OCI-LY1 (cell line): Measurements from ENCODE around the gene CACNA2D3.

ENCODE experiments used
- H2AFZ ChIP-seq: fragments of 200-600 bp; sonication (generic), shearing (Covaris generic); 2 replicates; pipeline ENCODE4 v1.6.0; 2014; ENCODE audit warnings: antibody characterized with exemption, mild to moderate bottlenecking, low read length
- H3F3A ChIP-seq: fragments of 200-600 bp; sonication (generic), shearing (Covaris generic); 2 replicates; pipeline ENCODE4 v1.6.0; 2014; ENCODE audit warnings: mild to moderate bottlenecking, antibody characterized with exemption, low read length, moderate library complexity; ENCODE audit not compliant: insufficient read depth
- H3K27ac ChIP-seq: fragments of 200-600 bp; sonication (generic); 2 replicates; pipeline ENCODE4 v1.5.1; 2014; ENCODE audit warnings: low read length, mixed run types, mild to moderate bottlenecking, low read depth; ENCODE audit not compliant: poor library complexity, severe bottlenecking
- H3K27me3 ChIP-seq: fragments of 200-600 bp; sonication (generic); 2 replicates; pipeline ENCODE4 v1.6.0; 2014; ENCODE audit warnings: antibody characterized with exemption, mild to moderate bottlenecking, low read length, moderate library complexity; ENCODE audit not compliant: insufficient read depth
- H3K36me3 ChIP-seq: fragments of 200-600 bp; sonication (generic); 2 replicates; pipeline ENCODE4 v1.6.1; 2014; ENCODE audit warnings: mild to moderate bottlenecking, antibody characterized with exemption, low read length, moderate library complexity, mixed read lengths; ENCODE audit not compliant: insufficient read depth
- H3K4me1 ChIP-seq: fragments of 200-600 bp; sonication (generic); 2 replicates; pipeline ENCODE4 v1.5.1; 2014; ENCODE audit warnings: mild to moderate bottlenecking, low read length, moderate library complexity; ENCODE audit not compliant: insufficient read depth, severe bottlenecking
- H3K4me2 ChIP-seq: fragments of 200-600 bp; sonication (generic), shearing (Covaris generic); 2 replicates; pipeline ENCODE4 v1.6.1; 2014; ENCODE audit warnings: low read length
- H3K4me3 ChIP-seq: fragments of 200-600 bp; sonication (generic); 2 replicates; pipeline ENCODE4 v1.5.1; 2014; ENCODE audit warnings: low read length, low read depth, mild to moderate bottlenecking, mixed read lengths; ENCODE audit not compliant: poor library complexity, severe bottlenecking
- H3K79me2 ChIP-seq: fragments of 200-600 bp; shearing (Covaris generic); 2 replicates; pipeline ENCODE4 v1.6.1; 2016; ENCODE audit warnings: mixed run types, low read length, mixed read lengths; ENCODE audit not compliant: insufficient read depth
- H3K9ac ChIP-seq: fragments of 200-600 bp; sonication (generic), shearing (Covaris generic); 2 replicates; pipeline ENCODE4 v1.6.1; 2014; ENCODE audit warnings: mild to moderate bottlenecking, low read length, mixed read lengths
- H3K9me2 ChIP-seq: fragments of 200-600 bp; sonication (generic), shearing (Covaris generic); 2 replicates; pipeline ENCODE4 v1.6.1; 2014; ENCODE audit warnings: low read depth, mild to moderate bottlenecking, low read length, mixed read lengths
- H3K9me3 ChIP-seq: fragments of 200-600 bp; shearing (Covaris generic); 2 replicates; pipeline ENCODE4 v1.6.1; 2014; ENCODE audit warnings: low read length, mixed read lengths
- H4K20me1 ChIP-seq: fragments of 200-600 bp; sonication (generic), shearing (Covaris generic); 2 replicates; pipeline ENCODE4 v1.6.0; 2016; ENCODE audit warnings: mild to moderate bottlenecking, low read length; ENCODE audit not compliant: insufficient read depth
- EZH2 ChIP-seq: fragments of 200-600 bp; sonication (generic), shearing (Covaris generic); IDR thresholded peaks from 2 replicates; pipeline ENCODE4 v1.8.0; 2017; ENCODE audit warnings: borderline replicate concordance, mixed run types, mild to moderate bottlenecking, antibody characterized with exemption, low read length, moderate library complexity, mixed read lengths
- TF ChIP-seq, protein P1 (sequence below): fragments of 200-600 bp; sonication (generic), shearing (Covaris generic); IDR thresholded peaks from 2 replicates; pipeline ENCODE4 v1.5.1; 2017; ENCODE audit warnings: mild to moderate bottlenecking, antibody characterized with exemption, low read length, moderate library complexity, mixed read lengths

CACNA2D3 gene

GRCh38 chr3:54817628-54818027 is 695.3 kb downstream of the CACNA2D3 start:
- H3K27me3 ChIP-seq = no peaks in the 10 kb centered on the region

DNA sequence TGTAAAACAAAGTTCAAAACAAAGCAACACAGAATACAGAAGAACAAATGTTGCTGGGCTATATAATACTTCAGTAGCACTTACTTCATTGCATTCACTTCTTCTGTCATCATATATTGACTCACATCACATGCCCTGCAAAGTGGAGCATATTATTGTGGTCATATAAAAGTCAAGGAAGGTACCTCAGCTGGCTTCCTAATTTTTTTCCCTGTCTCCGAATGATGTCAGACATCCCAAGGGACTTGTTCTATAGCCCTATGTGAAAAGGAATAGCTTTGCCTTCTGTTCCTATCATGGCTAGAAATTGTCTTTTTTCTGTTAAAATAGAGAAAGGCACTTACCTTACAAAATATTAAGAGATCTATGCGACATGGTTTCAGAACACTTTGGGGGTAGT is 696.1 kb downstream of the CACNA2D3 start:
- no peaks in the 10 kb centered on the region for H3F3A ChIP-seq
- H3K4me1 ChIP-seq = no peaks in the 10 kb centered on the region
- no peaks in the 10 kb centered on the region for H3K9me3 ChIP-seq
- no peak overlapping the region for H3K9ac ChIP-seq
- no peak overlapping the region for H3K27ac ChIP-seq
- H3K36me3 ChIP-seq = no peaks in the 10 kb centered on the region
- H3K79me2 ChIP-seq = no peaks in the 10 kb centered on the region
- TF ChIP-seq, protein P1, sequence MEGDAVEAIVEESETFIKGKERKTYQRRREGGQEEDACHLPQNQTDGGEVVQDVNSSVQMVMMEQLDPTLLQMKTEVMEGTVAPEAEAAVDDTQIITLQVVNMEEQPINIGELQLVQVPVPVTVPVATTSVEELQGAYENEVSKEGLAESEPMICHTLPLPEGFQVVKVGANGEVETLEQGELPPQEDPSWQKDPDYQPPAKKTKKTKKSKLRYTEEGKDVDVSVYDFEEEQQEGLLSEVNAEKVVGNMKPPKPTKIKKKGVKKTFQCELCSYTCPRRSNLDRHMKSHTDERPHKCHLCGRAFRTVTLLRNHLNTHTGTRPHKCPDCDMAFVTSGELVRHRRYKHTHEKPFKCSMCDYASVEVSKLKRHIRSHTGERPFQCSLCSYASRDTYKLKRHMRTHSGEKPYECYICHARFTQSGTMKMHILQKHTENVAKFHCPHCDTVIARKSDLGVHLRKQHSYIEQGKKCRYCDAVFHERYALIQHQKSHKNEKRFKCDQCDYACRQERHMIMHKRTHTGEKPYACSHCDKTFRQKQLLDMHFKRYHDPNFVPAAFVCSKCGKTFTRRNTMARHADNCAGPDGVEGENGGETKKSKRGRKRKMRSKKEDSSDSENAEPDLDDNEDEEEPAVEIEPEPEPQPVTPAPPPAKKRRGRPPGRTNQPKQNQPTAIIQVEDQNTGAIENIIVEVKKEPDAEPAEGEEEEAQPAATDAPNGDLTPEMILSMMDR = no peak
- no peak for TF ChIP-seq EZH2
- no peak overlapping the region for H3K4me3 ChIP-seq
- H3K27me3 ChIP-seq = no peaks in the 10 kb centered on the region
- no peaks in the 10 kb centered on the region for H4K20me1 ChIP-seq
- H3K4me2 ChIP-seq = no peak overlapping the region
- H2AFZ ChIP-seq = no peak overlapping the region
- no peaks in the 10 kb centered on the region for H3K9me2 ChIP-seq

More at GRCh38 chr3:54817628-54818027, 695.3 kb downstream of the CACNA2D3 start:
- no peak for TF ChIP-seq EZH2
- TF ChIP-seq, protein P1 = no peak
- Histone ChIP-seq H3K4me1 (no peaks in the 10 kb centered on the region), H3K79me2 (no peaks in the 10 kb centered on the region), H4K20me1 (no peaks in the 10 kb centered on the region), H3K9me3 (no peaks in the 10 kb centered on the region), H3K9me2 (no peaks in the 10 kb centered on the region), H3K9ac (no peak overlapping the region), H3K36me3 (no peaks in the 10 kb centered on the region), H2AFZ (no peak overlapping the region), H3K27ac (no peak overlapping the region), H3K4me3 (no peak overlapping the region), H3F3A (no peaks in the 10 kb centered on the region), H3K4me2 (no peak overlapping the region)

GRCh38 chr3:54818942-54819341 is 696.6 kb downstream of the CACNA2D3 start:
- H3K4me1 ChIP-seq = no peaks in the 10 kb centered on the region
- no peak overlapping the region for H3K27ac ChIP-seq
- H3F3A ChIP-seq = no peaks in the 10 kb centered on the region
- H3K79me2 ChIP-seq = no peaks in the 10 kb centered on the region
- no peaks in the 10 kb centered on the region for H4K20me1 ChIP-seq
- H2AFZ ChIP-seq = no peak overlapping the region
- H3K36me3 ChIP-seq = no peaks in the 10 kb centered on the region
- TF ChIP-seq, protein P1 = no peak
- TF ChIP-seq EZH2 = no peak
- H3K4me3 ChIP-seq = no peak overlapping the region
- no peaks in the 10 kb centered on the region for H3K9me3 ChIP-seq
- H3K9me2 ChIP-seq = no peaks in the 10 kb centered on the region
- no peak overlapping the region for H3K9ac ChIP-seq
- no peak overlapping the region for H3K4me2 ChIP-seq
- no peaks in the 10 kb centered on the region for H3K27me3 ChIP-seq
